Neural cell (in vitro differentiated cells): ENCODE results near the gene AGTRAP. TPM values are rescaled to one million over a fixed set of nuclear protein-coding genes. Genes with fewer than 3 reads are reported as not detected.

Experiments used
- H2AFZ ChIP-seq: fragments of 200-600, 300-800 bp; sonication (generic), shearing (Covaris generic); 2 replicates; pipeline ENCODE4 v1.6.0; 2014; ENCODE audit warnings: low read depth, mild to moderate bottlenecking, antibody characterized with exemption, low read length, moderate library complexity
- H3F3A ChIP-seq: fragments of 200-600 bp; shearing (Covaris generic); 2 replicates; pipeline ENCODE4 v1.6.1; 2016; ENCODE audit warnings: mild to moderate bottlenecking, moderate library complexity, mixed read lengths, antibody characterized with exemption, low read length; ENCODE audit not compliant: insufficient read depth, poor library complexity, severe bottlenecking
- H3K27ac ChIP-seq: fragments of 200-600, 300-800 bp; sonication (generic), shearing (Covaris generic); 2 replicates; pipeline ENCODE4 v1.5.1; 2014; ENCODE audit warnings: mild to moderate bottlenecking, low read length, moderate library complexity
- H3K27me3 ChIP-seq: fragments of 300-800, 200-600 bp; sonication (generic), shearing (Covaris generic); 2 replicates; pipeline ENCODE4 v1.6.0; 2014; ENCODE audit warnings: mild to moderate bottlenecking, low read depth, low read length, moderate library complexity; ENCODE audit not compliant: insufficient read depth
- H3K36me3 ChIP-seq: fragments of 300-800, 200-600 bp; sonication (generic), shearing (Covaris generic); 2 replicates; pipeline ENCODE4 v1.5.1; 2014; ENCODE audit warnings: mild to moderate bottlenecking, antibody characterized with exemption, low read length, moderate library complexity; ENCODE audit not compliant: insufficient read depth
- H3K4me2 ChIP-seq: fragments of 300-800, 200-600 bp; sonication (generic), shearing (Covaris generic); 2 replicates; pipeline ENCODE4 v1.6.0; 2014; ENCODE audit warnings: mild to moderate bottlenecking, low read length
- H3K4me3 ChIP-seq: fragments of 300-800, 200-600 bp; sonication (generic), shearing (Covaris generic); 2 replicates; pipeline ENCODE4 v1.5.1; 2014; ENCODE audit warnings: mild to moderate bottlenecking, low read length, moderate library complexity
- H3K79me2 ChIP-seq: fragments of 200-600 bp; shearing (Covaris generic); replicated peaks from 2 replicates; pipeline ENCODE4 v1.6.0; 2014; ENCODE audit warnings: mild to moderate bottlenecking, low read length, moderate library complexity; ENCODE audit not compliant: insufficient read depth
- H3K9ac ChIP-seq: fragments of 300-800, 200-600 bp; sonication (generic), shearing (Covaris generic); 2 replicates; pipeline ENCODE4 v1.6.1; 2016; ENCODE audit warnings: mild to moderate bottlenecking, low read length, mixed read lengths
- H3K9me2 ChIP-seq: fragments of 200-600 bp; shearing (Covaris generic); 2 replicates; pipeline ENCODE4 v1.6.1; 2016; ENCODE audit warnings: mild to moderate bottlenecking, low read length, mixed read lengths; ENCODE audit not compliant: insufficient read depth
- H3K9me3 ChIP-seq: fragments of 200-600, 300-800 bp; sonication (generic), shearing (Covaris generic); 2 replicates; pipeline ENCODE4 v1.6.1; 2016; ENCODE audit warnings: mild to moderate bottlenecking, mixed run types, low read length, moderate library complexity, mixed read lengths
- H4K20me1 ChIP-seq: fragments of 200-600 bp; shearing (Covaris generic); 2 replicates; pipeline ENCODE4 v1.6.1; 2016; ENCODE audit warnings: mild to moderate bottlenecking, mixed run types; ENCODE audit not compliant: insufficient read depth
- CTCF ChIP-seq: fragments of 450-650 bp; IDR thresholded peaks from 2 replicates; pipeline ENCODE4 v1.5.1; 2014; ENCODE audit warnings: antibody characterized with exemption, mild to moderate bottlenecking, moderate library complexity; ENCODE audit not compliant: poor library complexity, severe bottlenecking
- EP300 ChIP-seq: fragments of 450-650 bp; conservative IDR thresholded peaks from 2 replicates; pipeline ENCODE4 v1.6.1; 2014; ENCODE audit warnings: antibody characterized with exemption, mild to moderate bottlenecking, moderate library complexity; ENCODE audit not compliant: poor library complexity, severe bottlenecking
- EZH2 ChIP-seq: fragments of 200-600, 300-800 bp; shearing (Covaris generic), sonication (generic); IDR thresholded peaks from 2 replicates; pipeline ENCODE4 v1.6.1; 2014; ENCODE audit warnings: antibody characterized with exemption, low read length, borderline replicate concordance, mild to moderate bottlenecking; ENCODE audit not compliant: insufficient read depth, poor library complexity, severe bottlenecking
- MXI1 ChIP-seq: fragments of 450-650 bp; conservative IDR thresholded peaks from 2 replicates; pipeline ENCODE4 v1.6.1; 2014; ENCODE audit warnings: antibody characterized with exemption, mild to moderate bottlenecking; ENCODE audit not compliant: poor library complexity, severe bottlenecking
- POLR2AphosphoS5 ChIP-seq: IDR thresholded peaks from 2 replicates; pipeline ENCODE4 v1.6.1; 2012
- RAD21 ChIP-seq: fragments of 450-650 bp; conservative IDR thresholded peaks from 2 replicates; pipeline ENCODE4 v1.6.1; 2014; ENCODE audit warnings: antibody characterized with exemption, mild to moderate bottlenecking, moderate library complexity
- REST ChIP-seq: IDR thresholded peaks from 2 replicates; pipeline ENCODE4 v1.6.1; 2012; ENCODE audit warnings: borderline replicate concordance
- SMC3 ChIP-seq: fragments of 450-650 bp; conservative IDR thresholded peaks from 2 replicates; pipeline ENCODE4 v1.6.1; 2014; ENCODE audit warnings: antibody characterized with exemption, mild to moderate bottlenecking, moderate library complexity; ENCODE audit not compliant: poor library complexity
- TAF1 ChIP-seq: IDR thresholded peaks from 2 replicates; pipeline ENCODE4 v1.6.1; 2012; ENCODE audit warnings: low read depth
- polyA plus RNA-seq: library from polyadenylated mRNA; depleted of rRNA; stranded (reverse); fragments of >200 nt; gene quantifications from 2 replicates; pipeline ENCODE4 v1.2.3, GENCODE V29; 2014

Gene AGTRAP
- polyA plus RNA-seq, 1 donor from 2014 or later: 4.4 TPM

GRCh38 chr1:11693917-11694316 lies 42.0 kb upstream of the AGTRAP start:
- Histone ChIP-seq H3K4me2 (no peak overlapping the region), H3K79me2 (peaks cover 14% of the 10 kb centered on the region)

GRCh38 chr1:11695861-11696260 lies 40.1 kb upstream of the AGTRAP start:
- H2AFZ ChIP-seq: no peak overlapping the region
- no peak overlapping the region for H3K27ac ChIP-seq
- H3K9ac ChIP-seq: no peak overlapping the region
- H3K79me2 ChIP-seq: no peaks in the 10 kb centered on the region
- H3K4me3 ChIP-seq: no peak overlapping the region
- H3K27me3 ChIP-seq: no peaks in the 10 kb centered on the region
- no peaks in the 10 kb centered on the region for H4K20me1 ChIP-seq
- no peaks in the 10 kb centered on the region for H3K9me2 ChIP-seq
- H3F3A ChIP-seq: no peaks in the 10 kb centered on the region
- no peak overlapping the region for H3K4me2 ChIP-seq
- H3K9me3 ChIP-seq: no peaks in the 10 kb centered on the region
- H3K36me3 ChIP-seq: no peaks in the 10 kb centered on the region
- no peak for TF ChIP-seq CTCF
- TF ChIP-seq RAD21: no peak
- no peak for TF ChIP-seq EZH2
- no peak for TF ChIP-seq POLR2AphosphoS5
- TF ChIP-seq REST: no peak
- no peak for TF ChIP-seq SMC3

More at GRCh38 chr1:11693917-11694316, 42.0 kb upstream of the AGTRAP start:
- Histone ChIP-seq H2AFZ (no peak overlapping the region), H3K36me3 (no peaks in the 10 kb centered on the region), H3K27ac (no peak overlapping the region), H3K4me3 (no peak overlapping the region), H3F3A (no peaks in the 10 kb centered on the region), H3K9ac (no peak overlapping the region), H4K20me1 (no peaks in the 10 kb centered on the region), H3K27me3 (no peaks in the 10 kb centered on the region), H3K9me2 (no peaks in the 10 kb centered on the region), H3K9me3 (no peaks in the 10 kb centered on the region)
- no peak for TF ChIP-seq CTCF
- no peak for TF ChIP-seq POLR2AphosphoS5
- TF ChIP-seq EP300: no peak
- no peak for TF ChIP-seq EZH2
- TF ChIP-seq RAD21: no peak
- no peak for TF ChIP-seq MXI1
- TF ChIP-seq SMC3: no peak
- no peak for TF ChIP-seq REST
- TF ChIP-seq TAF1: no peak
